ENCODE measurements around the gene UFC1. TPM values are rescaled to one million over a fixed set of nuclear protein-coding genes. Genes with fewer than 3 reads are reported as not detected.
"Not testable (repeated sequence)": the region's sequence is repeated elsewhere in the genome, so short reads cannot be mapped to it uniquely, and the experiment has no call there.

The UFC1 gene
- total and polyA plus RNA-seq, 12 donors: 43.0 to 142 (median 74.9) TPM

GRCh38 chr1:161113915-161114314 lies 39.9 kb upstream of the UFC1 start:
- intact Hi-C loops (cut with DNase I): no loop called here
- Histone ChIP-seq H3K36me3 (peaks cover 0 to 30% (median 0%) of the 10 kb centered on the region in 9 donors), H3K4me3 (no peak overlapping the region), H3K4me1 (peaks cover 8 to 69% (median 50%) of the 10 kb centered on the region in 9 donors), H3K9me3 (no peaks in the 10 kb centered on the region), H3K27ac (no peak overlapping the region), H3K27me3 (no peaks in the 10 kb centered on the region)
- ATAC-seq (no peak), DNase-seq (no peak)
- 82 to 90% methylated on average over 1 of the region's 1 CpG for WGBS, 2 donors
- no peak for TF ChIP-seq CTCF (IDR thresholded peaks at IDR 0.05)

- H3K4me3 ChIP-seq: no peak overlapping the region
- no peaks in the 10 kb centered on the region for H3K27me3 ChIP-seq
- H3K4me1 ChIP-seq: peaks cover 11 to 75% (median 56%) of the 10 kb centered on the region in 9 donors
- no peak overlapping the region for H3K27ac ChIP-seq
- 85 to 91% methylated on average over 2 of the region's 2 CpGs for WGBS, 2 donors
- peaks cover 0 to 23% (median 0%) of the 10 kb centered on the region in 9 donors for H3K36me3 ChIP-seq
- TF ChIP-seq CTCF (IDR thresholded peaks at IDR 0.05): no peak
- ATAC-seq (no peak), DNase-seq (no peak)
- intact Hi-C loops (cut with DNase I): no loop called here
- no peaks in the 10 kb centered on the region for H3K9me3 ChIP-seq
Observed at GRCh38 chr1:161114556-161114955, 39.2 kb upstream of the UFC1 start.

GRCh38 chr1:161115132-161115711 lies 38.6 kb upstream of the UFC1 start:
- no peak for ATAC-seq
- Histone ChIP-seq H3K27me3 (no peaks in the 10 kb centered on the region), H3K36me3 (peaks cover 0 to 23% (median 4%) of the 10 kb centered on the region in 9 donors), H3K4me1 (peaks cover 14 to 81% (median 63%) of the 10 kb centered on the region in 9 donors), H3K27ac (no peak overlapping the region), H3K9me3 (no peaks in the 10 kb centered on the region), H3K4me3 (no peak overlapping the region)
- WGBS, 2 donors: 88 to 94% methylated on average over 12 of the region's 12 CpGs
- no peak for DNase-seq
- TF ChIP-seq CTCF (IDR thresholded peaks at IDR 0.05): no peak
- intact Hi-C loops (cut with DNase I): loop anchor here in 2 of 10 donors (5.0 kb wide), 2 partner anchors 37 to 68 kb away; partner anchors contain the start of genes UFC1 (in 1 of the 2) and USF1 (in 1 of the 2)

- intact Hi-C loops (cut with DNase I): loop anchor here in 2 of 10 donors (5.0 kb wide), 2 partner anchors 36 to 69 kb away; partner anchors contain the start of genes UFC1 (in 1 of the 2) and USF1 (in 1 of the 2)
- H3K4me3 ChIP-seq, H3K27me3 ChIP-seq, ATAC-seq, H3K9me3 ChIP-seq, DNase-seq, H3K27ac ChIP-seq: not testable (repeated sequence)
- Histone ChIP-seq H3K4me1 (peaks cover 14 to 88% (median 68%) of the 10 kb centered on the region in 9 donors), H3K36me3 (peaks cover 0 to 28% (median 11%) of the 10 kb centered on the region in 9 donors)
- 86 to 88% methylated on average over 6 of the region's 6 CpGs for WGBS, 2 donors
Observed at GRCh38 chr1:161115961-161116360, 37.8 kb upstream of the UFC1 start.
